DND-41 (cell line): Measurements from ENCODE around the gene HRAS.

Experiments used
- CTCF ChIP-seq: IDR thresholded peaks from 2 replicates; pipeline ENCODE4 v1.5.1; 2012; ENCODE audit warnings: borderline replicate concordance, low read length, moderate library complexity, mild to moderate bottlenecking; ENCODE audit not compliant: poor library complexity, severe bottlenecking; ENCODE audit errors: extremely low read depth
- EZH2 ChIP-seq: IDR thresholded peaks from 3 replicates; pipeline ENCODE4 v1.6.1; 2012; ENCODE audit warnings: borderline replicate concordance, low read depth, mild to moderate bottlenecking, moderate library complexity, low read length, inconsistent platforms; ENCODE audit not compliant: severe bottlenecking

DNA sequence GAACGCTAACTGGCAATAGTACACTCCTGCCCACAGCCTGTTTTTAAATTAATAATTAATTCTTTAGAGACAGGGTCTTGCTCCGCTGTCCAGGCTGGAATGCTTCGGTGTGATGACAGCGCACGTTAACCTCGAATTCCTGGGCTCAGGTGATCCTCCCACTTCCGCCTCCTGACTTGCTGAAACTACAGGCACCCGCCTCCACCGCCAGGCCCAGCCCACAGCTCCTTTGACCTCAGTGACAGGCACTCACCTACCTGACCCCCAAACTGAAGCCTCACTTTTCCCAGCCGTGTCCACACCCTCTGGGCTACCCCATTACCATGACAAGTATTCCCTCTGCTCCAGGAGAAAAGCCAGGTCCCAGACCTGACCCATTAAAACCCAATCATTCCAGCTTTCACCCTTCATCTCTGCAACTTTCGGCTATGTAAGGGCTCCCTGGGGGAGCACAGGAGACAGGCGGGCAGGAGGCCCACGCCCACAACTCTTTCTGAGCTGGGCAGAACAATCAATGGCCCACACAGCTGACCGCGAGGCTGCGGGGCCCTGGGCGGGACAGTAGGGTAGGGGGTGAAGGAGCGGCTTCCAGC, 24.4 kb upstream of the HRAS start:
- no peak for TF ChIP-seq CTCF
- no peak for TF ChIP-seq EZH2
